ENCODE results near the gene TMEM82.

Gene TMEM82

GRCh38 chr1:15736038-15736891, 6.0 kb upstream of the TMEM82 start, which contains the start of gene SLC25A34:
Gene SLC25A34 (plus strand): TSS chr1:15736258. CDS start chr1:15736486, 228 bp downstream.
- no peak for DNase-seq (ENCODE audit: low spot score)

GRCh38 chr1:15736892-15737261, 5.4 kb upstream of the TMEM82 start:
- DNase-seq (ENCODE audit: low spot score): no peak

GRCh38 chr1:15737324-15738319, 4.7 kb upstream of the TMEM82 start:
- DNase-seq (ENCODE audit: low spot score): no peak

- DNase-seq (ENCODE audit: low spot score): no peak
These were observed 3.7 kb upstream of the TMEM82 start for GRCh38 chr1:15738416-15739113.

- no peak for DNase-seq (ENCODE audit: low spot score)
These were observed 3.0 kb upstream of the TMEM82 start for GRCh38 chr1:15739259-15739658.

GRCh38 chr1:15739745-15740144, 2.6 kb upstream of the TMEM82 start:
- DNase-seq (ENCODE audit: low spot score): no peak

- peak; percentile 95 for DNase-seq (ENCODE audit: low spot score)
These were observed 1.1 kb upstream of the TMEM82 start for GRCh38 chr1:15740924-15741850.

- DNase-seq (ENCODE audit: low spot score): no peak
These were observed 1.9 kb downstream of the TMEM82 start for GRCh38 chr1:15744122-15744679.

- DNase-seq (ENCODE audit: low spot score): peak; percentile 50
These were observed 5.1 kb downstream of the TMEM82 start for GRCh38 chr1:15747378-15747777.

GRCh38 chr1:15748264-15748663, 6.0 kb downstream of the TMEM82 start:
- DNase-seq (ENCODE audit: low spot score): no peak

GRCh38 chr1:15748690-15749398, 6.5 kb downstream of the TMEM82 start:
- DNase-seq (ENCODE audit: low spot score): no peak

- no peak for DNase-seq (ENCODE audit: low spot score)
These were observed 7.3 kb downstream of the TMEM82 start for GRCh38 chr1:15749399-15750291.

- no peak for DNase-seq (ENCODE audit: low spot score)
These were observed 8.6 kb downstream of the TMEM82 start for GRCh38 chr1:15750924-15751323.

- DNase-seq (ENCODE audit: low spot score): no peak
These were observed 9.4 kb downstream of the TMEM82 start for GRCh38 chr1:15751717-15752116.

GRCh38 chr1:15753776-15754175, 11.5 kb downstream of the TMEM82 start:
- no peak for DNase-seq (ENCODE audit: low spot score)

GRCh38 chr1:15755021-15755645, 12.8 kb downstream of the TMEM82 start:
- no peak for DNase-seq (ENCODE audit: low spot score)

- DNase-seq (ENCODE audit: low spot score): no peak
These were observed 13.3 kb downstream of the TMEM82 start for GRCh38 chr1:15755646-15756040.
